NCI-H2196 (cell line): Measurements from ENCODE around the gene KIAA1217.

Source experiments
- DNase-seq: peaks from one replicate; lab custom pipeline; 2025; ENCODE audit not compliant: unreplicated experiment; lab: John Stamatoyannopoulos, UW

Gene KIAA1217

DNA sequence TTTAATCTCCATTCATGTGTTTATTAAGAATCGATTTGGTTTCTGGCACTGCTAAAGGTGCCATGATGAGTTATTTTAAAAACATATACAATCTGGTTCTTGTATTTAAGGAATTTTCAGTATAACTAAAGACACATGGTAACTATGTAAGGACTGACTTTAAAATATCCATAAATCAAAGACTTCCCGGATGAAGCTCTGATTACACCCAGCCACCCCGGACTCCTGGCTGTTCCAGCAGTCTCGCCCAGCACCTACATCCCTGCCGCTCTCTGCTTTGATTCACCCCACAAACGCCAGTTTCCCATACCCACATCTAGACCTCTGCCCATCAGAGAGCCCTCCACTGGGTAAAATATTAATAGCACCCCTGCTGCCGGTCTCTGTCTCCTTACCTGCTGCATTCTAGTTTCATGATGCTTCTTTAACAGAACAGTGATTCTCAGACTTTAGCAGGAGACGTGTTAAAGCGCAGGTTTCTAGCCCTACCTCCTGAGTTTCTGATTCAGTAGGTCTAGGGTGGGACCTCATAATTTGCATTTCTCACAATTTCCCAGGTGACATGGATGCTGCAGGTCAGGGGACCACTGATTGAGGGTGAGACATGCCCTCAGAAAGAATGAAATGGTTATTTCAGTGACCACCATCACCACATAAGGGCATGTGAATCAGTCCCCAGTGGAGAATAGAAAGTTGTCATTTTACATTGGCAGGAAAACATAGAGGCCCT is 185.7 kb downstream of the KIAA1217 start:
- DNase-seq, result no peak

DNA sequence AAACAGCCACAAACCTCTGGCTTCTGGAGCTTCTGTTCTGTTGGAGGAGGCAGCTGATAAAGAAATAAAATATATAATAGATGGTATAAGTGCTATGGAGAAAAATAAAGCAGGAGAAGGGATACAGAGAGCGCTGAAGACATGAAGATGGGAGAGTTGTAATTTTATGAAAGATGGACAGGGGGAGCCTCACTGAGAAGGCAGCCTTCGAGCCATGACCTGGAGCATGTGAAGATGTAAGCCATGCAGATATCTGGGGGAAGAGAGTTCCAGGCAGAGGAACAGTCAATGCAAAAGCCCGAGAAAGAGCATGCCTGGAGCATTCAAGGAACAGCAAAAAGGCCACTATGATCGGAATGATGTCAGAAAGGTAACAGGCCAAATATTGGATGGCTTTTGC is 187.5 kb downstream of the KIAA1217 start:
- no peak for DNase-seq

DNA sequence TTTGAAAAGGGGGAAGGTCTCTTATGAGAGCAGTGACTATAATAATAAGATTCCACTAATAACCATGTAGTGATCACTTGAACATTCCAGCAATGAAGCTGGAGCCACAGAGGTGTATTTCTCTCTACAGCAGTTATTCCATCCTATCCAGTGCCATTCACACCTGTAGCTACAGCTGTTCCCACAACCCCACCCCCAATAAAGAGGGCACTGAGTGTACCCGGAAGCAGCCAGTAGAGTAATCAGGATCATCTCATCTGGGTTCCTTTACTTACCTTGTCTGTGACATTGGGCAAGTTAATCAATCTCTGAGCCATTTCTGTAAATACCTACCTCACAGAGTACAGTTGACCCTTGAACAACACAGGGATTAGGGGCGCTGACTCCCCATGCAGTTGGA is 188.7 kb downstream of the KIAA1217 start:
- DNase-seq, result no peak

DNA sequence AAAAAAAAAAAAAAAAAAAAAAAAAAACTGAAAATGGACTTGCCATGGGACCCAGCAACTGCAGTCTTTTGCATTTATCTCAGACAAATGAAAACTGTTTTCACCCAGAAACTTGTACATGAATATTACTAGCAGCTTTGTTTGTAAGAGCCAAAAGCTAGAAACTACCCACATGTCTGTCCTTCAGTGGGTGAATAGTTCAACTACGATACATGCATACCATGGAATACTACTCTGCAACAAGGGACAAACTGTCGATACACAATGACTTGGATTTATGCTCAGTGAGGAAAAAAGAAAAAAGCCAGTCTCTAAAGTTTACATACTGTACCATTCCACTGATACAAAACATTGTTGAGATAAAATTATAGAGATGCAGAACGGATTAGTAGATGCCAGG is 195.6 kb downstream of the KIAA1217 start:
- DNase-seq, result no peak

DNA sequence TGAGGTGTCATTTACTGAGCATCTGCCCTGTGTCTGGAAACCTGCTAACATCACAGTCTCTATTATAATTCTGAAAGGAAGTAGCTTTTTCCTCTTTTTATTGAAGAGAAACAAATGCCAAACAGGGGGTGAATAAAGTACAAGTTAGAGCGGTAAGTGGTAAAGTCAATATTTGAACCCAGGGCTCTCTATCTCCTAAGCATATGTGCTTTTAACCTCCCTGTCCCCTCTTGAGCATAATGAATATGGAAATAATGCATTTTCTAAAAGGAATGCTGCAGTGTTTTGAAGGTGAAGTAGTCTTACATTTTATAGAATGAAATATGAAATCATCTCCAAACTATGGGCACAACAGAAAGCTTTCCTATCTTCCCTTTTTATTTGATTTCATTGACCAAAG is 196.7 kb downstream of the KIAA1217 start:
- DNase-seq, result no peak

GRCh38 chr10:24406809-24407483 is 198.0 kb downstream of the KIAA1217 start:
- DNase-seq, result no peak

DNA sequence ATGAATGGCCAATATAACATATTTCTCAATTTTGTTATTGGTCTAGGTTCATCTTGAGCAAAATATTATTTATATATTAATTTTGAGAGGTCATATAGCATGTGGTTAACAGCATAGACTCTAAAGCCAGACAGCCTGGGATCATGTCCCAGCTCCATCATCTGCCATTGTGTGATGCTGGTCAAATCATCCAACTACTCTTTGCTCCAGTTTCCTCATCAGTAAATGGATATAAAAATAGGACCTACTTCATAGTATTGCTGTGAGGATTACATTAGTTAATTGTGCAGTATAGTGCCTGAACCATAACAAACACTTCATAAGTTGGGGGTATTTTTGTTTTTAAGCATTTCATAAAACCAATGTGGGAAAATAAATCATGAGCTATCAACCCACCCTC is 199.0 kb downstream of the KIAA1217 start:
- DNase-seq, result no peak

GRCh38 chr10:24408365-24408764 is 199.4 kb downstream of the KIAA1217 start:
- DNase-seq, result no peak

DNA sequence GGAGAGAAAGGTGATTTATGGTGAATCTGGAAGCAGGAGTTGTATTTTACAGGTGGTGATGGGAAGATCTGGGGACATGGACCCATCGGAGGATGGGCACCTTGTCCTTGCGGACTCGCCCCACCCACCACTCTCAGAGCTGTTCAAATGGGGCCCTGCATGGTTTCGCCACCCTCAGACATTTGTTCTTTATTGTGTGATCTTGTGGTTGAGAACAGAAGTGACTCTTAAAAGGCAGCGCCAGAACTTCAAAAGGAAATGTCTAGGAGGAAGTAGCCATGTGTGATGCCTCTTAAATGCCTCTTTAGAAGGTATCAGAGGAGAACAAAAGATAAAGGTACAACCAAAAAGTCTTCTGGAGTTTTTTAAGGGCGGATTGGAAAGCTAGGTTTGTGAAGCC is 205.7 kb downstream of the KIAA1217 start:
- DNase-seq, result no peak

DNA sequence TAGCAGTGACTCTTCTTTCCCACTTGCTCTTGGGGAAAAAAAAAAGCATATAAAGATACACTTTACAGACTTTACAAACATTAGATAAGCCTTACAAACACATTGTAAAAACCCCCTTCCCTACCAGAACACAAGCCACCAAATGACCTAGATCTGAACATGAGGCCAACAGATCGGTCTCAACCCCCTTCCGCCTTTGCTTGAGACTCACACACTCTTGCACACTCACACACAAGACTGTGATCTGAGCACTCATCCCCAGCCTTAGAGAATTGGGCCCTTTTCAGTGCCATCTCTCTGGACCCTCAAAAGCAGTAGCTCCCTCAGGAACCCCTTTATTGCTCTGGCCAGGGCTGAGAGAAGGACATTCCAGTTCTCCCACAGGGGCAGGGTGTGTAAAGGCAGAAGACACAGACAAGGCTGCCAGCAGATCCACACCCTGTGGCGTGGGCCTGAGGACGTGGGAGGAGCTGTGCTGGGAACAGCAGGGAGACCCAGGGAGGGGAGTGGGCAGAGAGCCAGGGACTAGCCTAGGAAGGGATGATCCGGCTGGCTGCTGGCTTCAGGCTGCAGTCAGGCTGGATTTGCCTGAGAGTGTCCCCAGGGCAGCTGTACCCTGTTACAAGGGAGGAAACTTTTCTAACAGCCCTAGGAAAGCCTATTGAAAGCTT is 206.7 kb downstream of the KIAA1217 start:
- no peak for DNase-seq

- no peak for DNase-seq
Measured at GRCh38 chr10:24416248-24416647, 207.3 kb downstream of the KIAA1217 start.

GRCh38 chr10:24417053-24417452 is 208.1 kb downstream of the KIAA1217 start:
- DNase-seq, result no peak

DNA sequence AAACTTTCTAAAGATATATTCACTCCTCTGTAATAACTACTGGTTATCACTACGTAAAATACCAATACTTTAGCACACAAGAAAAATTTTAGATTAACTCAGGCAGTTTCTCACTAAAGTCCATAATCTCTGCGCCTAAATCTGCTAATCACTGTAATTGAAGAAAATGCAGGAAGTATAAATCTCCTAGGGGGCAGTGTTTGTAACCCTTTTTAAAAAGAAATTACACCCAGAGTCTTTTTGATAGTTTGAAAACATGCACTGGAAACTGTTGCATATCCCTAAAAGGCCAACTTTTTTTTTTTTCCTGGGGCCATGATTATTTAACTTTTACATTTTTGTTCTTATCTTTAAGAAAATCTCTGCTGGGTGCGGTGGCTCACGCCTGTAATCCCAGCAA is 209.6 kb downstream of the KIAA1217 start:
- no peak for DNase-seq

DNA sequence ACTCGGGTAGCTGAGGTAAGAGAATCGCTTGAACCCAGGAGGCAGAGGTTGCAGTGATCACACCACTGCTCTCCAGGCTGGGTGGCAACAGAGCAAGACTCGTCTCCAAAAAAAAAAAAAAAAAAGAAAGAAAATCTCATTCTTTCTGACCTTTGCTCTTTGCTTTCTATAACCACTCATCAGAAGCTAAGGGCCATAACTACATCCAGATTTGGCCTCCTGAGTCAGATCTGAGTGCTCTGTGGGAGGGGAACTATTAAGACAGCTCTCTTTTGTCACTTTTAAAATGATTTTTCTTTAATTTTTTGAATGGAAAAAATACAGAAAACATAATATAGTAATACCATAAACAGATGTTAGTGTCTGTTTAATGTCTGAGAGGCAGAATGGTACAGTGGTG is 210.1 kb downstream of the KIAA1217 start:
- no peak for DNase-seq

DNA sequence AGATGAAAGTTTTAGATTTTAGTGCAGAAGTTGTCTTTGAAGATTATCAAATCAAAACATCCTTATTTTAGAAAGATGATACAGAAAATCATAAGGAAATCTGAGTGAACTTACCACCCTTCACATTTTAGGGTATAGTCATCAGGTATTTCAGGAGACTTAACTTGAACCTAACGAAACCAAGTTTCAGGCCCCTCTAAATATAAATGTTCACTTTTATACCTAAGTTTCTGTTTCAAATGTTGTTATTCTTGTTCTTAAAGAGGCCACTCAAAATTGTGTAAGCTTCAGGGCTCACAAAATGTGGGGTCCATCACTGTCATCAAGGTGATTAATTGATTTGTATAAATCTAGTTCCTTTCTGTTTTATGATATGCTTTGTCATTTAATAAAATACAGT is 216.2 kb downstream of the KIAA1217 start:
- DNase-seq, result no peak

GRCh38 chr10:24427678-24428409 is 218.9 kb downstream of the KIAA1217 start:
- DNase-seq, result no peak

DNA sequence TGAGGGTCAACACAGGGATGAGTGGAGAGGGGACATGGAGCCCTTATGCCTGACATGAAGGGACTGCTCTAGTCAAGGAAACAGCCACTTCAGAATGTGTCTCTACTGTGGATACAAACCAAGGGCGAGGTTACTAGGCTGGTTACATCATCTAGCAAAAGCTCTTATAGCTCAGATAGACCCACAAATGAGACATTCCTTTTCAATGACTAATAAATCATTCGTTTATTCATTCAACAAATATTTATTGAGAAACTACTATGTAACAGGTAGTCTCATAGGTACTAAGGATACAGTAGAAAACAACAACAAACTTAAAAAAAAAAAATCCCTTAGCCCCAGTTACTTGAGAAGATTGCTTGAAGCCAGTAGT is 219.5 kb downstream of the KIAA1217 start:
- no peak for DNase-seq

DNA sequence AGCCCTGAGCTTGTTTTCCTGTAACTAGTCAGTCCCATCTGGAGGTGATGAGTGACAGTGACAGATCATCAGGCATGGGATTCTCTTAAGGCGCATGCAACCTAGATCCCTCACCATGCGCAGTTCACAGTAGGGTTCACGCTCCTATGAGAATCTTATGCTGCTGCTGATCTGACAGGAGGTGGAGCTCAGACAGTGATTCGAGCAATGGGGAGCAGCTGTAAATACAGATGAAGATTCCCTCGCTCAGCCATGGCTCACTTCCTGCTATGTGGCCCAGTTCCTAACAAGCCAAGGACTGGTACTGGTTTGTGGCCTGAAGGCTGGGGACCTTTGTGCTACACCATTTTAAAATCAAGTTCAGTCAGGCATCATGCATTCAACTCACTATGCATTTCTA is 221.7 kb downstream of the KIAA1217 start:
- no peak for DNase-seq

- DNase-seq, result no peak
Measured at GRCh38 chr10:24432478-24433416, 223.8 kb downstream of the KIAA1217 start.

DNA sequence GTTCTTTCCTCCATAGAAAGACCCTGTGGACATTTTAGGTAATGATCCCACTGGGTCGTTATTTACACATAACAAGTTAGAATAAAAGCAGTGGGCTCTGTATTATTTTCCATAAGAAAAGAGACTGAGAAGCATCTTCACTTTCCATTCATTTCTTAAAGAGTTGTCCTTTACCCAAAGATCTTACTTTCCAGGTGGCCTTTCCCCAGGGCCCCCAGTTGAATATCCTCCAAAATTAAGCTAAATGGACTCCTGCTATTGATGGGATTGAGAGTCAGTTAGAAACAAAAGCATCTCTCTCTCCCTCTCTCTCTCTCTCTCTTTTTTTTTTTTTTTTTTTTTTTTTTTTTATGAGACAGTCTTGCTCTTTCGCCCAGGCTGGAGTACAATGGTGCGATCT is 224.8 kb downstream of the KIAA1217 start:
- no peak for DNase-seq

DNA sequence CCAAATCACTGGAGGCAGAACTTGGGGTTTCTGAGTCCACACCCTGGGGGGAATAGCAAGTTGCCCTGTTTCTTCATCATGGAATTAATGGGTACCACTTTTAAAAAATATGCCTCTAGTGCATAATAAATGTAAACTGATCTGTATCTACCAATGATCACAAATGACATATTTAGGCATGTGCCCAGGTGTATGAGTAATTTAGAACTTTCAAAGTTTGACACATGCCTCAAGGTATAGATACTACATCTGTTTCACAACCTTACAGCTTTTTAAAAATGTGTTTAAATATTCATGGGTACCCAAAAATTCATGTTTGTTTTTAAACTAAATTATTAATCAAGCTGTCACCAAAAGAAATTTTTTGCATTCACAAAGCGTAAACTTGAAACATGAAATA is 226.0 kb downstream of the KIAA1217 start:
- no peak for DNase-seq
